ENCODE measurements around the gene RNF115.
"Not testable (repeated sequence)": the region's sequence is repeated elsewhere in the genome, so short reads cannot be mapped to it uniquely, and the experiment has no call there.

Gene RNF115

DNA sequence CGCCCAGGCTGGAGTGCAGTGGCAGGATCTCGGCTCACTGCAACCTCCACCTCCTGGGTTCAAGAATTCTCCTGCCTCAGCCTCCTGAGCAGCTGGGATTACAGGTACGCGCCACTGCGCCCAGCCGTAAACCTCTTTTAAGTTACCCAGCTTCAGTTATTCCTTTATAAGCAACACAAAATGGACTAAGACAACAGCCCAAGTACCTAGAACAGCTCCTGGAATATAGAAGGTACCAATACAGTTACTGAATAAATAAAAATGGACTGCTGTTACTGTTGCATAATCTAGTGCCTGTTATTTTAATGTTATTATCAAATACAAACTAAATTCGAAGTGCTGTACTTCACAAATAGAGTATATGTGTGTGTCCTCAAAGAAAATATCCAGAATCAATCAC is 17.1 kb downstream of the RNF115 start:
- CTCF ChIA-PET: no interaction called here
- no peak overlapping the region for H3K27ac Mint-ChIP-seq
- no peaks in the 10 kb centered on the region for H3K9me3 Mint-ChIP-seq
- H3K4me3 Mint-ChIP-seq: no peak overlapping the region
- H3K4me1 Mint-ChIP-seq: peaks cover 9% of the 10 kb centered on the region
- H3K36me3 Mint-ChIP-seq: peaks cover 8% of the 10 kb centered on the region
- no peak for DNase-seq
- H3K27me3 Mint-ChIP-seq: no peaks in the 10 kb centered on the region

DNA sequence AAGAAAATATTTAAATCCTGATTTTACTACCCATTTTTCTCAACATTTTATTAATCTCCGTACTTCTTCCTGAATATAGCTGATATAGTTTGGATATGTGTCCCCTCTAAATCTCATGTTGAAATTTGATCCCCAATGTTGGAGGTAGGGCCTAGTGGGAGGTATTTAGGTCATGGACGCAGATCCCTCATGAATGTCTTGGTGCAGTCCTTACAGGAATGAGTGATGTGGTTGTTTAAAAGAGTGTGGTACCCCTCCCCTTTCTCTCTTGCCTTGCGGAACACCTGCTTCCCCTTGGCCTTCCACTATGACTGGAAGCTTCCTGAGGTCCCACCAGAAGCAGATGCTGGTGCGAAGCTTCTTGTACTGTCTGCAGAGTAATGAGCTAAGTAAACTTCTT is 17.5 kb downstream of the RNF115 start:
- CTCF ChIA-PET: interaction anchor here (1.1 to 1.5 kb wide), 2 partner anchors 40 to 86 kb away, joined by 3 read pairs; no protein-coding TSS in a partner anchor
- Mint-ChIP-seq H3K4me1 (peaks cover 11% of the 10 kb centered on the region), H3K36me3 (peaks cover 8% of the 10 kb centered on the region)

DNA sequence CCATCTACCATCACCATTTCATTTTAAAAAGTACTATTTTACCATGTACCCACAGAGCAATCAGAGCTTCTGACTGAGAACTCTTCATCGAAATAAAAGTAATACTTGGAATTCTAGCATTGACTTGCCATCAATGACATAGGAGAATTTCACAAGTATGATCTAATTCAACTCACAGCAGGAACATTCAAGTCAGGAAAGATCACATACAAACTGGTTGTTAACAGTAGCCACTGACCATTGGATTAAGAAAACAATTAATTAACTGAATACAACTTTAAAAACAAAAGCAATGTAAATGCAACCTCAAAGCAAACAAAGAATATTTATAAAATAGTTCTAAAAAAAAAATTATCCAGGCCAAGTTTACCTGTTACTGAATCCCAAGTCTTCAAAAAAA is 18.8 kb downstream of the RNF115 start:
- CTCF ChIA-PET: interaction anchor here (0.8 to 1.5 kb wide), 2 partner anchors 42 to 83 kb away, joined by 3 read pairs; no protein-coding TSS in a partner anchor
- Mint-ChIP-seq H3K36me3 (peaks cover 14% of the 10 kb centered on the region), H3K4me3 (no peak overlapping the region), H3K4me1 (peaks cover 11% of the 10 kb centered on the region), H3K9me3 (no peaks in the 10 kb centered on the region), H3K27ac (no peak overlapping the region), H3K27me3 (no peaks in the 10 kb centered on the region)
- no peak for DNase-seq

More for the DNA sequence above, 17.5 kb downstream of the RNF115 start:
- DNase-seq: no peak
- Mint-ChIP-seq H3K27me3 (no peaks in the 10 kb centered on the region), H3K4me3 (no peak overlapping the region), H3K27ac (no peak overlapping the region), H3K9me3 (no peaks in the 10 kb centered on the region)

DNA sequence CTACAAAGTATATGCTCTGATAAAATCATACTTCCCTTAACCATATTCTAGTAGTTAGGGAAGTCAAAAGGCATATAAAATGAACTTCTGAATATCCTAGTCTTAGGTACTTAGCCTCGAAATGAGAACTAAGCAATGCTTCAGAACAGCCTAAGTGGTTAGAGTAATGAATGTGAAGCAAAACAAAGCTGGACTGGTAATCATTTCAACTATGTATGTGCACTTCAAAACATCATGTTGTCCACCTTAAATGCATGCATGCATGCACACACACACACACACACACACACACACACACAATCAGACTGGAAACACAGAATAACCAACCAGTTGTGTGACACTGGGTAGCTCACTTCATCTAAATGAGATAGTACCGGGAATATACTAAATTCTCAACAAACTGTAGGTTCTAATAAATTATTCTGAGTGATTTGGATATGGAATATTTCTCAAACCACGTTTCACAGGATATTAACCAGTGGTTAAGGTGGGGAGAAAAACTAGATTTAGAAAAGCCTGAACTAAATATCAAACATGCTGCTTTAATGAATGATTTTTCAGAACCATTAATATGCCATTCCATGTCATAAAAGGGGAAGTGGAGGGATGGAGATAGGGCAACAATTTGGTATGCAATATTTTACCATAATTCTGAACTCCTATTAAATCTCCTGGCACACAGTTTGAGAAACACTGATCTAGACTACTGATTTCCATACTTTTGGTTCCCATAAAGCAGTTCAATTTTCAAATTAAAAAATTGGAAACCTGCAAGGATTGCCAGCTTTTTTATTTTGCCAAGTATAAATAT is 19.5 kb downstream of the RNF115 start:
- H3K9me3 Mint-ChIP-seq: peaks cover 3% of the 10 kb centered on the region
- peaks cover 11% of the 10 kb centered on the region for H3K4me1 Mint-ChIP-seq
- peaks cover 20% of the 10 kb centered on the region for H3K36me3 Mint-ChIP-seq
- no peaks in the 10 kb centered on the region for H3K27me3 Mint-ChIP-seq
- no peak overlapping the region for H3K27ac Mint-ChIP-seq
- no peak overlapping the region for H3K4me3 Mint-ChIP-seq
- no peak for DNase-seq
- CTCF ChIA-PET: no interaction called here

DNA sequence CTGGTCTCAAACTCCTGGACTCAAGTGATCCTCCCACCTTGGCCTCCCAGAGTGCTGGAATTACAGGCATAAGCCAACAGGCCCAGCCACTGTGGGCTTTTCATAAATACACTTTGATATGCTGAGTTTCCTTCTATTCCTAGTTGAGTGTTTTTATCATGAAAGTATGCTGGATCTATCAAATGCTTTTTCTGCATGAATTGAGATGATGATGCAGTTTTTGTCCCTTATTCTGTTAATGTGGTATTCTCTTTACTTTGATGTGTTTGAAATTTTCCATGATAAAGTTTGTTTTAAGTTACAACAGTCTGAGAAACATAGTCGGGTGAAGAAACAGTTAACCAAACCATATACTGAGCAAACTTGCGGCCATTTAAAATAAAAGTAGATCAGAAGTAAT is 24.1 kb downstream of the RNF115 start:
- no peaks in the 10 kb centered on the region for H3K27me3 Mint-ChIP-seq
- CTCF ChIA-PET: no interaction called here
- peaks cover 21% of the 10 kb centered on the region for H3K4me1 Mint-ChIP-seq
- H3K9me3 Mint-ChIP-seq: peaks cover 31% of the 10 kb centered on the region
- H3K27ac Mint-ChIP-seq: no peak overlapping the region
- DNase-seq: no peak
- peaks cover 45% of the 10 kb centered on the region for H3K36me3 Mint-ChIP-seq
- H3K4me3 Mint-ChIP-seq: no peak overlapping the region

DNA sequence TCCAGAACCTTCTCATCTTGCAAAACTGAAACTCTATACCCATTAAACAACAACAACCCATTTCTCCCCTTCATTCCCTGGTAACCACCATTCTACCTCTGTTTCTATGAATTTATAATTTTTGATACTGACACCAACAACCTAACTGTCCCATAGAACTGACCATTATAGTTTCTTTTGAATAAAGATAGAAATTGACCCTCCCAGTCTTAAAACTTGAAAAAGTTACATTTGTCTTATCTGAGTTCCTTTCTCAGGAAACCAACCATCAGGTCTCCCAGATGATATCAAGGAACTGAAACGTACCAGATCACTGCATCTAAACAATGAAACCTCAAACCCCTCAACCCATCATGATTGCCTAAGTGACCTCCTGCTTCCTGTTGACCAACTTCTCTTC is 27.1 kb downstream of the RNF115 start:
- H3K4me3 Mint-ChIP-seq: no peak overlapping the region

DNA sequence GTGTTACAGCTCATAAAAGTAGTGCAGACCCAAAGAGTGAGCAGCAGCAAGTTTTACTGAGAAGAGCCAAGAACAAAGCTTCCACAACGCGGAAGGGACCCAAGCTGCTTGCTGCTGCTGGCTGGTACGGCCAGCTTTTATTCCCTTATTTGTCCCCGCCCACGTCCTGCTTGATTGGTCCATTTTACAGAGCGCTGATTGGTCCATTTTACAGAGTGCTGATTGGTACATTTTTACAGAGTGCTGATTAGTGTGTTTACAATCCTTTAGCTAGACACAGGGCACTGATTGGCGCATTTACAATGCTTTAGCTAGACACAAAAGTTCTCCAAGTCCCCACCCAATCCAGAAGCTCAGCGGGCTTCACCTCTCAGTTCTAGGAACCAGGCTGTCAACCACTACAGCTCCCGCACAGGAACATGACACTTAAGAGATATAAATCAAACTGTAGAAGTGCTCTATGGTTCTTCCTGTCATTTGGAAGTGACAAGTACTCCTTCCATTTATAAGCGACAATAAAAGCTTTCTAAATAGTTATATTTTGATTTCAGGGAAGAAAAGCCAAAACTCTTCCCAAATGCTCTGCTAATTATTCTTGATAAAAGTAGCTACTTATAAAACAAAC is 28.5 kb downstream of the RNF115 start:
- no peak for DNase-seq
- Mint-ChIP-seq H3K4me3 (no peak overlapping the region), H3K27ac (no peak overlapping the region), H3K9me3 (peaks cover 31% of the 10 kb centered on the region), H3K4me1 (peaks cover 10% of the 10 kb centered on the region), H3K36me3 (peaks cover 57% of the 10 kb centered on the region), H3K27me3 (no peaks in the 10 kb centered on the region)
- CTCF ChIA-PET: no interaction called here

More for the DNA sequence above, 27.1 kb downstream of the RNF115 start:
- DNase-seq: no peak
- Mint-ChIP-seq H3K4me1 (peaks cover 12% of the 10 kb centered on the region), H3K36me3 (peaks cover 60% of the 10 kb centered on the region), H3K27ac (no peak overlapping the region), H3K27me3 (no peaks in the 10 kb centered on the region), H3K9me3 (peaks cover 31% of the 10 kb centered on the region)
- CTCF ChIA-PET: no interaction called here

DNA sequence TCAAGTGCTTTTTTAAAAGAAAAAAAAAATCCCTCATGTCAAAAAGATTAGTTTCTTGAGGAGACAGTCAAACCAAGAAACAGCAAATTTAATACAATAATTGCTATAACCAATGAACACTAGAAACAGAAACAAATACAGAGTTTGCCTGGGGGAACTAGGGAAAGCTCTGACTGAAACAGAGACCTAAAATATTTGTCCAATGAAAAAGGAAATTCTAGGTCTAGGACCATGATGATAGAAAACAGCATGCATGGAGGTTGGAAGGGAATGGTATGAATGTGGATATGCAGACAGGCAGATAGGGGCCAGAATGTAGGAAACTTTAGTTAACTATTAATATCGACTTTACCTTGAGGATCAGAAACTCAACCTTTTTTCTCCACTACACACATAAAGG is 31.4 kb downstream of the RNF115 start:
- H3K4me1 Mint-ChIP-seq: peaks cover 10% of the 10 kb centered on the region

DNA sequence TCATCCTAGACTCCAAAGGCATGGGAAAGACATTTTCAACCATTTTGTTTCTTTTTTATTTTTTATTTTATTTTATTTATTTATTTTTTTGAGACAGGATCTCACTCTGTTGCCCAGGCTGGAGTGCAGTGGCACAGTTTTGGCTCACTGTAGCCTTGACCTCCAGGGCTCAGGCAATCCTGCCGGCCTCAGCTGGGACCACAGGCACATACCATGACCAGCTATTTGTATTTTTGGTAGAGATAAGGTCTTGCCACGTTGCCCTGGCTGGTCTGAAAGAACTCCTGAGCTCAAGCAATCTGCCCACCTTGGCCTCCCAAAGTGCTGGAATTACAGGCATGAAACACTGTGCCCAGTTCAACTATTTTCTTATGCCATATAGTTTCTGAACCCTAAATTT is 32.0 kb downstream of the RNF115 start:
- H3K27me3 Mint-ChIP-seq, H3K27ac Mint-ChIP-seq, CTCF ChIA-PET, H3K4me3 Mint-ChIP-seq, DNase-seq: not testable (repeated sequence)
- Mint-ChIP-seq H3K36me3 (peaks cover 44% of the 10 kb centered on the region), H3K9me3 (peaks cover 16% of the 10 kb centered on the region), H3K4me1 (peaks cover 11% of the 10 kb centered on the region)

More for the DNA sequence above, 31.4 kb downstream of the RNF115 start:
- H3K9me3 Mint-ChIP-seq: peaks cover 21% of the 10 kb centered on the region
- H3K36me3 Mint-ChIP-seq: peaks cover 49% of the 10 kb centered on the region
- DNase-seq: no peak
- no peaks in the 10 kb centered on the region for H3K27me3 Mint-ChIP-seq
- H3K4me3 Mint-ChIP-seq: no peak overlapping the region
- H3K27ac Mint-ChIP-seq: no peak overlapping the region
- CTCF ChIA-PET: no interaction called here

DNA sequence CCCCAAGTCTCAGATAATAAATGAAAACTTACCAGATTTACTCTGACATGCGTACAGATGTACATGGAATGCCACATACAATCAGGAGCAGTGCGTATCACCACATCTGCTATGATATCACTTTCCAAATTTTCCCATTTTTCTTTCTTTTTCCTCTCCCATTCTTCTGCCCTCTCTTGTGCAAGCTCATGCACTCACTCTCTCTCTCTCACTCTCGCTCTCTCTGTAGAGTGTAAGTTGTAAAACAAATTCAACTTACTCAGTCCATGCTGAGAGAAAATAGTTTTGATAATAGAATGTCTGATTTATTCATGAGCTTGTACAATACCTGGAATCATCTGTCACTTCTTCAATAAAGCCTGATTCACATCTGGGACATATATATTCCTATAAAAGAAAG is 35.3 kb downstream of the RNF115 start:
- Mint-ChIP-seq H3K9me3 (no peaks in the 10 kb centered on the region), H3K27me3 (no peaks in the 10 kb centered on the region), H3K4me3 (no peak overlapping the region), H3K36me3 (peaks cover 32% of the 10 kb centered on the region), H3K4me1 (peaks cover 29% of the 10 kb centered on the region), H3K27ac (no peak overlapping the region)
- CTCF ChIA-PET: no interaction called here
- no peak for DNase-seq

DNA sequence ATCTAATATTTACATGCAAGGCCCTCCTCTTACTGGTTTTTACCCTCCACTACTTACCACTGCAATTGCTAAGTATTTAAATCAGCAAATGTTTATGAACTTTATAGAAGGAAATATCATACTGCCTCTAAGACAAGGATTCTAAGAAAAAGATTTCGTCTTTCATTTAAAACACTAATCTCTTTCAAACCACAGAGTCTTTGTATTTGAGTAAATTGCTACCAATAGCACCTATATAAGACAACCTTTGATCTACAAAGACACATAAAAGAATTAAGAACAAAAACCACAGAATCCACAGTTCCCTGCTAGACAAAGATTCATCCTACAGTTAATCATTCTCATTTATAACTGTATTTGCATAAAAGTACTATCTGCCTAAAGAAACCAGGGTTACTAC is 37.6 kb downstream of the RNF115 start:
- CTCF ChIA-PET: interaction anchor here (0.9 kb wide), 1 partner anchor 13 kb away, joined by 3 read pairs; no protein-coding TSS in a partner anchor
- Mint-ChIP-seq H3K4me1 (peaks cover 29% of the 10 kb centered on the region), H3K36me3 (peaks cover 30% of the 10 kb centered on the region), H3K9me3 (no peaks in the 10 kb centered on the region), H3K27ac (peak overlapping the region; percentile 89), H3K4me3 (peak overlapping the region; percentile 32), H3K27me3 (no peaks in the 10 kb centered on the region)
- DNase-seq: no peak

DNA sequence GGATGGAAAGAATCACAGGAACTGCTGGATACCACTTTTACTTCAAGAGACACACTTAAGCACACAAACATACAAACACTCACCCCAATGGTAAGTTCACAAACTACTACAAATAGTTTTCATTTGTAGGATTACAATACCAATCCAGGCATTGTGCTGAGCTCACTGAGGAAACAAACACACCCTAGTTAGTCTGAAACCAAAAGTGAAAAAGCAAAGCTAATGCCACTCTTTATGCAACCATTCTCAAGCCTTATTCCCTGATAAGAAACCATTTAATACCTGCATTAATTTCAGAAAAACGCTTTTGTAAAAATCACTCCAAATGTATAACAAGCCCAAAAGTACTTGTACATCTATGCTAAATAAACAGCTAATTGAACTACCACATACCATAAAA is 38.3 kb downstream of the RNF115 start:
- no peak overlapping the region for H3K4me3 Mint-ChIP-seq
- CTCF ChIA-PET: interaction anchor here (0.9 kb wide), 1 partner anchor 13 kb away, joined by 3 read pairs; no protein-coding TSS in a partner anchor
- peaks cover 29% of the 10 kb centered on the region for H3K4me1 Mint-ChIP-seq
- no peak for DNase-seq
- no peaks in the 10 kb centered on the region for H3K9me3 Mint-ChIP-seq
- no peaks in the 10 kb centered on the region for H3K27me3 Mint-ChIP-seq
- H3K27ac Mint-ChIP-seq: peak overlapping the region; percentile 89
- peaks cover 34% of the 10 kb centered on the region for H3K36me3 Mint-ChIP-seq

DNA sequence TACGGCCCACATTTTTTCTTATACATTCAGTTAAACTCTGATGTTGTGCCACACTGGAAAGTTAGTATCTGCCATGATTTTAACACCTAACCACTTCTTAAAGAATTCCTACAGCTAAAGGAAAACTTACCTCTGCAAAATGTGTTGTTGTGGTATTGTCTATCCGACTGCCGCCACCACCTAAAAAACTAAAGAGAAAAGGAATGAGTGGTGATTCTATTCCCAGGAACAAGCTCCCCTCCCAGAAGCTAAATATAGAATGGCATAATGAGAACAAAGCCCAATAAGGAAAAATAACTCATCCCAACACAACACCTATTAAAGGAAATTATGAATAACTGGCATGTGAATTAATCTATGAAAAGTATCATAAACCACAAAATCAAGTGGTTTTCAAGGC is 39.5 kb downstream of the RNF115 start:
- Mint-ChIP-seq H3K4me1 (peaks cover 29% of the 10 kb centered on the region), H3K4me3 (no peak overlapping the region), H3K9me3 (no peaks in the 10 kb centered on the region), H3K36me3 (peaks cover 34% of the 10 kb centered on the region), H3K27ac (no peak overlapping the region), H3K27me3 (no peaks in the 10 kb centered on the region)
- CTCF ChIA-PET: no interaction called here
- DNase-seq: no peak

DNA sequence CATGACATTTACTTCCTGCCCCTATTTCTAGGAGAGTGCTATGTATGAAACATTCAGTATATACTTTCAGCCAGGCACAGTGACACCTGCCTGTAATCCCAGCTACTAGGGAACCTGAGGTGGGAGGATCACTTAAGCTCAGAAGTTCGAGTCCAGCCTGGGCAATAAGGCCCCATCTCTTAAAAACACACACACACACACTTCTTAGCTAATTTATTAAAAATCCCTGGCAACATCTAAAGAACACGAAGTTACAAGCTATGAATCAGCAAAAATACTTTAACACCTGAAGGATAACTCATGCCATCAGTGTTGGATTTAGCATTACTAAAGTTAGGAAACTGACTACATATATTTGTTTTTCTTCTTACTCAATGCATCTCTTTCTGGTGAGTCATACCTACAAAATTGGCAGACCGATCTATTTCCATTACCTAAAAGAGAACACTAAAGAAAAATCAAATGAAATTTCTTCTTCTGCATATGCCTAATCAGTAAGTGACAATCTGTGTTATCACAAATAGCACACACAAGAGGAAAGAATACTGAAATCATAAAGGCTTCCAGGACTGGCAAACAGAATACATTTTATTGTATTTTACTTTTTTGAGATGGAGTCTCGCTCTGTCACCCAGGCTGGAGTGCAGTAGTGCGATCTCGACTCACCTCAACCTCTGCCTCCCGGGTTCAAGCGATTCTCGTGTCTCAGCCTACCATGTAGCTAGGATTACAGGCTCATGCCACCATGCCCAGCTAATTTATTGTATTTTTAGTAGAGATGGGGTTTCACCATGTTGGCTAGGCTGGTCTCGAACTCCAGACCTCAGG is 41.4 kb downstream of the RNF115 start:
- no peak for DNase-seq
- peaks cover 26% of the 10 kb centered on the region for H3K36me3 Mint-ChIP-seq
- no peak overlapping the region for H3K27ac Mint-ChIP-seq
- peaks cover 29% of the 10 kb centered on the region for H3K4me1 Mint-ChIP-seq
- H3K9me3 Mint-ChIP-seq: no peaks in the 10 kb centered on the region
- CTCF ChIA-PET: no interaction called here
- no peaks in the 10 kb centered on the region for H3K27me3 Mint-ChIP-seq
- H3K4me3 Mint-ChIP-seq: no peak overlapping the region
